ENCODE measurements around the gene HSPB8. TPM values are rescaled to one million over a fixed set of nuclear protein-coding genes. Genes with fewer than 3 reads are reported as not detected.
"Not testable (repeated sequence)": the region's sequence is repeated elsewhere in the genome, so short reads cannot be mapped to it uniquely, and the experiment has no call there.

Gene HSPB8
- total RNA-seq, 2 experiments from 2014 or later, result not detected

DNA sequence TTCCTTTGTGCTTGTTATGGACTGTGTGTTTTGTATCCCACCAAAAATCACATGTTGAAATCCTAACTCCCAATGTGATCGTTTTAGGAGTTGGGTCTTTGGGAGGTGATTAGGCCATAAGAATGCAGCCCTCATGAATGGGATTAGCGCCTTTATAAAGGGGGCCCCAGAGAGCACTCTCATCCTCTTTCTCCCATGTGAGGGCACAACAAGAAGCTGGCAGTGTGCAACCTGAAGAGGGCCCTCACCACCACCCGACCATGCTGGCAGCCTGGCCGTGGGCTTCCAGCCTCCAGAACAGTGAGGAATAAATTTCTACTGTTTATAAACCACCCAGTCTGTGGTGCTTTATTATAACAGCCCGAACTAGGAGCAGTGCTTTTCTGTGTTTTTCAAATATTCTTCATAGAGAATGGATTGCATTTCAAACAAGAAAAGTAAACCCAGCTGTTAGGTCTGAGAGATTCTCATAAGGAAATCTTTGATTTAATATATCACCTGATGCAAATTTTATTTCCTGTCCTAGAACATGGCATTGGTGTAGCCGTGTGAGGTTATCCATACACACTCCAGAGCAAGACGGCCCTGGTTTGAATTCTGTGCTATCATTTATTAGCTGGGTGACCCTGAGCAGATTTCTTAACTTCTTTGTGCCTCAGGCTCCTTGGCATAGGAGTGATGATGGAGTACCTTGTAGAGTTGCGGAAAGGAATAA is 27.8 kb downstream of the HSPB8 start:
- H3K27me3 Mint-ChIP-seq, result no peaks in the 10 kb centered on the region
- H3K27ac Mint-ChIP-seq, result no peak overlapping the region
- intact Hi-C loops (cut with micrococcal nuclease), result no loop called here
- H3K4me3 Mint-ChIP-seq, result no peak overlapping the region
- DNase-seq, result no peak
- POLR2A ChIA-PET, result no interaction called here
- no peaks in the 10 kb centered on the region for H3K4me1 Mint-ChIP-seq (ENCODE audit: low read depth)
- H3K36me3 Mint-ChIP-seq (ENCODE audit: low read depth), result no peaks in the 10 kb centered on the region
- no peak for TF ChIP-seq CTCF (IDR thresholded peaks at IDR 0.05)
- CTCF ChIA-PET, result no interaction called here
- ATAC-seq, result no peak
- no peaks in the 10 kb centered on the region for H3K9me3 Mint-ChIP-seq

- intact Hi-C loops (cut with micrococcal nuclease), result no loop called here
- ATAC-seq (no peak), DNase-seq (no peak)
- Mint-ChIP-seq H3K27me3 (no peaks in the 10 kb centered on the region), H3K9me3 (no peaks in the 10 kb centered on the region), H3K4me3 (no peak overlapping the region), H3K27ac (no peak overlapping the region), H3K36me3 (ENCODE audit: low read depth) (no peaks in the 10 kb centered on the region), H3K4me1 (ENCODE audit: low read depth) (no peaks in the 10 kb centered on the region)
- CTCF ChIA-PET, result no interaction called here
- no peak for TF ChIP-seq CTCF (IDR thresholded peaks at IDR 0.05)
- POLR2A ChIA-PET, result no interaction called here
These were observed 28.4 kb downstream of the HSPB8 start for GRCh38 chr12:119207063-119207560.

GRCh38 chr12:119208626-119209061 is 29.9 kb downstream of the HSPB8 start:
- Mint-ChIP-seq H3K9me3 (no peaks in the 10 kb centered on the region), H3K27ac (no peak overlapping the region)

GRCh38 chr12:119211884-119212283 is 33.2 kb downstream of the HSPB8 start:
- no peak overlapping the region for H3K4me3 Mint-ChIP-seq
- no peaks in the 10 kb centered on the region for H3K36me3 Mint-ChIP-seq (ENCODE audit: low read depth)
- TF ChIP-seq CTCF (IDR thresholded peaks at IDR 0.05), result no peak
- no peaks in the 10 kb centered on the region for H3K27me3 Mint-ChIP-seq
- ATAC-seq, result no peak
- H3K4me1 Mint-ChIP-seq (ENCODE audit: low read depth), result no peaks in the 10 kb centered on the region
- H3K27ac Mint-ChIP-seq, result no peak overlapping the region
- no peaks in the 10 kb centered on the region for H3K9me3 Mint-ChIP-seq
- intact Hi-C loops (cut with micrococcal nuclease), result no loop called here
- DNase-seq, result no peak
- POLR2A ChIA-PET, result no interaction called here
- CTCF ChIA-PET, result no interaction called here

More at GRCh38 chr12:119208626-119209061, 29.9 kb downstream of the HSPB8 start:
- no peak for TF ChIP-seq CTCF (IDR thresholded peaks at IDR 0.05)
- ATAC-seq (no peak), DNase-seq (no peak)
- H3K4me1 Mint-ChIP-seq (ENCODE audit: low read depth), result no peaks in the 10 kb centered on the region
- CTCF ChIA-PET, result no interaction called here
- no peaks in the 10 kb centered on the region for H3K27me3 Mint-ChIP-seq
- H3K4me3 Mint-ChIP-seq, result no peak overlapping the region
- intact Hi-C loops (cut with micrococcal nuclease), result no loop called here
- H3K36me3 Mint-ChIP-seq (ENCODE audit: low read depth), result no peaks in the 10 kb centered on the region
- POLR2A ChIA-PET, result no interaction called here

- ChIA-PET POLR2A (no interaction called here), CTCF (no interaction called here)
- Mint-ChIP-seq H3K4me3 (no peak overlapping the region), H3K27ac (no peak overlapping the region), H3K27me3 (no peaks in the 10 kb centered on the region), H3K4me1 (ENCODE audit: low read depth) (no peaks in the 10 kb centered on the region), H3K36me3 (ENCODE audit: low read depth) (no peaks in the 10 kb centered on the region), H3K9me3 (no peaks in the 10 kb centered on the region)
- no peak for TF ChIP-seq CTCF (IDR thresholded peaks at IDR 0.05)
- DNase-seq, result no peak
- no peak for ATAC-seq
- intact Hi-C loops (cut with micrococcal nuclease), result no loop called here
These were observed 37.4 kb downstream of the HSPB8 start for GRCh38 chr12:119216084-119216483.

GRCh38 chr12:119218875-119219274 is 40.1 kb downstream of the HSPB8 start:
- CTCF ChIA-PET; H3K4me3 Mint-ChIP-seq; POLR2A ChIA-PET; intact Hi-C loops (cut with micrococcal nuclease); DNase-seq; H3K27ac Mint-ChIP-seq; H3K4me1 Mint-ChIP-seq (ENCODE audit: low read depth); H3K27me3 Mint-ChIP-seq; H3K36me3 Mint-ChIP-seq (ENCODE audit: low read depth); H3K9me3 Mint-ChIP-seq; ATAC-seq: not testable (repeated sequence)
